ENCODE data around the gene CMTM8.

DNA sequence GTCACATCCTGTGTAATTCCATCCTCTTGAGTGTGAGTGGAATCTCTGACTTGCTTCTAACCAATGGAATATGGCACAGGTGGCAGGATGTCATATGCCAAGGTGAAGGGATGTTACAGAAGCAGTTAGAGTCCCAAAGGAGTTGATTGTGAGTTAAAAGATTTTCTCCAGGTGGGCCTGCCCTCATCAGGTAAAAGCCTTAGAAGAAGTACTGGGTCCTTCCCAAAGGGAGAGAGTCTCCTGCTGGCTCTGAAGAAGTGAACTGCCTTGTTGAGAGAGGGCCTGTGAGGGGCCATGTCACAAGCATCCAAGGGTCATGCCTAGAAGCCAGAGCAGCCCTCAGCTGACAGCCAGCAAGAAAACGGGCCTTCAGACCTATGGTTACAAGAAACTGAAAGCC is 166.2 kb downstream of the CMTM8 start:
- TF ChIP-seq POLR2A (IDR thresholded peaks at IDR 0.05), result no peak
- TF ChIP-seq, protein P1, sequence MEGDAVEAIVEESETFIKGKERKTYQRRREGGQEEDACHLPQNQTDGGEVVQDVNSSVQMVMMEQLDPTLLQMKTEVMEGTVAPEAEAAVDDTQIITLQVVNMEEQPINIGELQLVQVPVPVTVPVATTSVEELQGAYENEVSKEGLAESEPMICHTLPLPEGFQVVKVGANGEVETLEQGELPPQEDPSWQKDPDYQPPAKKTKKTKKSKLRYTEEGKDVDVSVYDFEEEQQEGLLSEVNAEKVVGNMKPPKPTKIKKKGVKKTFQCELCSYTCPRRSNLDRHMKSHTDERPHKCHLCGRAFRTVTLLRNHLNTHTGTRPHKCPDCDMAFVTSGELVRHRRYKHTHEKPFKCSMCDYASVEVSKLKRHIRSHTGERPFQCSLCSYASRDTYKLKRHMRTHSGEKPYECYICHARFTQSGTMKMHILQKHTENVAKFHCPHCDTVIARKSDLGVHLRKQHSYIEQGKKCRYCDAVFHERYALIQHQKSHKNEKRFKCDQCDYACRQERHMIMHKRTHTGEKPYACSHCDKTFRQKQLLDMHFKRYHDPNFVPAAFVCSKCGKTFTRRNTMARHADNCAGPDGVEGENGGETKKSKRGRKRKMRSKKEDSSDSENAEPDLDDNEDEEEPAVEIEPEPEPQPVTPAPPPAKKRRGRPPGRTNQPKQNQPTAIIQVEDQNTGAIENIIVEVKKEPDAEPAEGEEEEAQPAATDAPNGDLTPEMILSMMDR (IDR thresholded peaks at IDR 0.05), result no peak

Data from right lobe of liver (tissue), 4 donors.